ENCODE measurements around the gene MAP4K1.

The MAP4K1 gene

DNA sequence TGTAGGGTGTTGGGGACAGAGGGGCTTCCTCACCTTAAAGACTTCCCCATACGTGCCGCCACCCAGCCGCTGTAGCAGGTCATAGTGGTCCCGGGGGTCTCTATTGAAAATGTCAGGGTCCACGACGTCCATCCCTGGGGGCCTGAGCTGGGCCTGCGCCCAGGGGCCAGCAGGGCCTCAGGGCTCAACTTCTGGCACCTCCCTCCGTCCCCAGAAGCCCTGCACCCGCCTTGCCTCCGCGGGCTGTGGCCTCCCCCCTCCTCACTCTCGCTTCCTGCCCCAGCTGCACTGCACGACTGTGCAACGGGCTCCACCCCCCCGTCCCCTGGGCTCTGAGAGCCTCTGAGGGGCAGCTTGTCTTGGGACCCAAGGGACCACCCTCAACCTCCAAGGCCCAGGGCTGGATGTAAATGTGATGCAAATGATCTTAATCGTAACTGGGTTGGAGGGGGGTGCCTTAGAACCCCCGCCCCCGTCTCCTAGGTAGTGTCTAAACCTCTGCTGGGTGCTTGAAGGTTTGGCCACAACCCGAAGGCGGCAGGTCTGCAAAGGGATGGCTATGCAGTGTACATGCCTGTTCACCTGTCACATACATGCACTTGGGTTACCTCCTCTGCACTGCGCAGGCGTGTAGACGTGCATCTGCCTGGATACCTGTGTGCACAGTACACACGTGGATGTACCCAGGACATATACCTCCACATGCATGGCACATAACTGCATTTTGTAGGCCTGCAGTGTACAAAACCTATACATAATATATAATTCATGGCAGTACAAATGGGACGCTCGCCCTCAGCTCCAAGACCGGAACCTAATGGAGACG, at the start of gene MAP4K1:
MAP4K1 (minus strand) TSS at position 190 of the 826 bp plus-strand sequence; CDS start at position 132, 58 bp downstream.
- H3K36me3 Mint-ChIP-seq = peaks cover 46 to 58% of the 10 kb centered on the region in 2 donors
- peak within 1 kb of the TSS; percentile 97 to 100 for H3K4me3 Mint-ChIP-seq
- no peaks in the 10 kb centered on the region for H3K27me3 Mint-ChIP-seq
- ATAC-seq (replicated peaks) (peak; percentile 83 to 87), DNase-seq (peak; percentile 91)
- H3K27ac Mint-ChIP-seq = peak within 1 kb of the TSS; percentile 99
- peaks cover 34 to 77% of the 10 kb centered on the region in 2 donors for H3K4me1 Mint-ChIP-seq
- H3K9me3 Mint-ChIP-seq = no peaks in the 10 kb centered on the region

DNA sequence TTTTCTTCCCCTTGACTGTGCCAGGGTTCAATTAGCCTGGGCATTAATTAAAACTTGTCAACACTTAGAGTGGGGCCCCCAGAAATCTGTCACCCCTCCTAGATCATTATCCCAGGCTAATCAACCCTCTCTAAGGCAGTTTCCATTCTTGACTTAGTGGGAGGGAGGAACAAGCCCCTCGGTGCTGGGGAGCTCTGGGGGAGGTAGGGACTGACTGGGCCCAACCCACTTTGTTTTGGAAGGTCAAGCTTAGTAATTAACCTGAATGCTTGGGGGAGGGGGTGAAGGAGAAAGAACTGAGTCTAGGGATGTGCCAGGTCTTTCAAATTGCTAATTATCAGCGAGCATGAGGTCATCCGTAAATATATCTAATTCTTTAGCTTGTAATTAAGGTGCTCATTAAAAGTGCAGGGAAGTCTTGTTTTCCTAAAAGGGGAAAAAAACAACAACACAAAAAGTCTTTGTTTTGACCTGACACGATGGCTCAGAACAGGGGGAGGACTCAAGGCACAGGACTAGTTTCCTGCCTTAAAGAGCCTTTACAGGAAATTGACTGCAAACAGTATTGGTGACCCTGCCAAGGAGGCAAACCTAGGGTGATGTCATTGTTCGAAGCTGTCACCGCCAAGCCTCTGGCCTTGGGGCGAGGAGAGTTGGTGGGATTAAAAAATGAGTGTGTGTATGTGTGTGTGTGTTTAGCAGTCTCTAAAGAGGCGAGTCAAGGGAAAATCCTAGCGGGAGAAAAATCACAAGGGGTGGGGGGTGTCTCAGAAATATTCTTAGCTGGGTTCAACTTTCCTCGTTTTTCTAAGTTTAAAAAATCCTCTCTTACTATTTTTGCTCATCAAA, 49.1 kb upstream of the MAP4K1 start:
- H3K4me1 Mint-ChIP-seq = peaks cover 55 to 88% of the 10 kb centered on the region in 2 donors
- no peak for DNase-seq
- ATAC-seq (replicated peaks) = peak; percentile 64 to 72
- H3K36me3 Mint-ChIP-seq = peaks cover 22 to 43% of the 10 kb centered on the region in 2 donors
- no peaks in the 10 kb centered on the region for H3K9me3 Mint-ChIP-seq
- peak overlapping the region; percentile 92 for H3K27ac Mint-ChIP-seq
- peak overlapping the region; percentile 65 to 78 for H3K4me3 Mint-ChIP-seq
- H3K27me3 Mint-ChIP-seq = no peaks in the 10 kb centered on the region

DNA sequence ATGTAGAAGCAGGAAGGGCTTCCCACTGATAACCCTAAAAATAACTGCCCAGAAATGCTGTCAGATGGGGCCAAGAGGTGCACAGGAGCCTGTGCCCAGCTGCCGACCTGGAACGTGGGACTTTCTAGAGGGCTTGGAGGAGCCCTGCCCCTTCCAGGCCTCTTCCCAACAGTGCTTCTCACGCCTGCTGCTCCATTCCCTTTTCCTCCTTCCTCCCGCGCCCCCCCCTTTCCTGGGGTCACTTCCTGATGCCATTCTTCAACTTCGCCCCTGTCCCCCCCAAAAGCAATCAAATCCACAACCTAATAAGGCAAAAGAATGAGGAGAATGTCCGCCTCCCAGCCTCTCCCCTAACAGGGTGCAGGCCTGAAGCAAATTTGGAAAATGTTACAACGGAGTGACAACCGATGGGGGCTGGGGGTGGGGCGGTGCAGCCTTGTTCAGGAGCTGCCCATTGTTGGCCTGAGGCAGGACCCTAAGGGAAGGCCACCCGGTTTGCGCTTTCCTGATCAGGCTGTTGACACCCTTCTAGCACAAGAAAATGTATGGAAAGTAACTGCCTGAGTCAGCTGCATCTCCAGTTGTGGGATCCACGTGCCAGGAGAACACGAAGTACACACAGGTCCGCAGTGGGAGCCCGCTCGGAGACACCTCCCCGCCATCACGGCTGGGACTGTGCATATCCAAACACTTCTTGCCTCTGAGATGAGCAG, 48.4 kb upstream of the MAP4K1 start:
- DNase-seq = no peak
- ATAC-seq (replicated peaks) = no peak
- Mint-ChIP-seq H3K9me3 (no peaks in the 10 kb centered on the region), H3K27ac (peak overlapping the region; percentile 66), H3K27me3 (no peaks in the 10 kb centered on the region), H3K36me3 (peaks cover 22 to 44% of the 10 kb centered on the region in 2 donors), H3K4me3 (no peak overlapping the region), H3K4me1 (peaks cover 56 to 92% of the 10 kb centered on the region in 2 donors)

DNA sequence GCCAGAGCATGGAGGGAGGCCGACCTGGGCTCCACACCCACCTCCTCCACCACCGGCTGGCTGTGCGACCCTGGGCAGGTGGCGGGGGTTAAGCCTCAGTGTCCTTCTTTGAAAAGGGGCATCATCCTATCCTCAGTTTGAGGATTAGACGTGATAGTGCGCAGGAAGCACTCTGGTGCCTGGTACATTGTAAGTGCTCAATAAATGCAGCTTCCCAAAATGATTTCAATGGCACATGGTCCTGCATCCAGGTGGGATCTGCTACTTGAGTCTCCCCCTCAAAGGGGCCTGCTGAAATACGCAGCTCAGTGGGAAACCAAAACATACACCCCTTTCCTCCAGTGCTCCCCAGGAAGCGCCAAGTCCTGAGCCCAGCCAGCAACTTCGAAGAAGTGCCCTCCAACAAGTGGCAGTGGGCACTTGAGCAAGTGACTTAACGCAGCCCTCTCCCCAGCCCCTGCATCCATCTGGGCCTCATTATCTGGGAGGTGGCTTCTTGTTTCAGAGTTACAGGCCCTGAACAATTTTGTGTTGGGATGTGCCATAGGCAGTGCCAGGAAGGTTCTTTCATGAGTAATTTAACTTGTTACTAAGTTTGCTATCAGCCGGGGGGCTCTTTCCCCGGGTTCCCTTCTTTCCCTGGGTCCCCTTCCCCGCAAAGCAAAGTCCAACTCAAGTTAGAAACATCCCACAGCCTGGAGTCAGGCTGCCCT, 47.6 kb upstream of the MAP4K1 start:
- Mint-ChIP-seq H3K27me3 (no peaks in the 10 kb centered on the region), H3K27ac (peak overlapping the region; percentile 14), H3K4me1 (peaks cover 56 to 92% of the 10 kb centered on the region in 2 donors), H3K9me3 (no peaks in the 10 kb centered on the region), H3K4me3 (no peak overlapping the region), H3K36me3 (peaks cover 22 to 51% of the 10 kb centered on the region in 2 donors)
- ATAC-seq (replicated peaks) (no peak), DNase-seq (no peak)

DNA sequence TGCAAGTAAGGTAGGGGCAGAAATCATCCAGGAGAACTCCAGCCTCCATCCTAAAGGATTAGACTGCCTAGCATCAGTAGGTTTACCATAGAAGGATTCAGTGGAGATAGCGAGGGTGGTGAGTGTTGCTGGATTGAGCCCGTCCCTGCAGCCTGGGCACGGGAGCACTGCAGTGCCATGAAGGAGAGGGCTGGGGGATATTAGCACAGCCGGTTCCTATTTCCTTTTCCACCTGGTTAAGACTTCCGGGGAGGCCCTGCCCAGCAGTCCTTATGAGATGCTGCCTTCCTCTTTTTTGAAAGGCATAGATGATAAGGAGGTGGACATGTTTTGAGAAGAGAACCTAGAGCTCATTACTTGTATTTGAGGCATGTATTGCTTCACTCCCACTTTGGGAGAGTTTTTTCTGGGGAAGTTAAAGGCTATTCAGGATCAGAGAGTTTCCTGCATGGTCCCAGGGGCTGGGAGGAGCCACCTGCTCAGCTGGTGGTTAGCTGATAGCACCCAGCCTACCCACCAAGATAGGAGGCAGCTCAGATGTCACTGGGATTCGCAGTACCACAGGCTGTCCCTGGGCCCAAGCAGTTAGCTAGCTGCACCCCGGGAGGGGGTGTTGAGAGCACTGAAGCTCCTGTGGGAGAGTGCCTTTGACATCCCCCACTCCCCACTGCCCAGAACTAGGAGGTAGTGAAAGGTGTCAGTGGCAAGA, 46.9 kb upstream of the MAP4K1 start:
- Mint-ChIP-seq H3K27me3 (no peaks in the 10 kb centered on the region), H3K36me3 (peaks cover 19 to 44% of the 10 kb centered on the region in 2 donors), H3K4me3 (peak overlapping the region; percentile 39 to 40), H3K9me3 (no peaks in the 10 kb centered on the region), H3K4me1 (peaks cover 49 to 85% of the 10 kb centered on the region in 2 donors), H3K27ac (peak overlapping the region; percentile 67)
- ATAC-seq (replicated peaks) = peak; percentile 53 to 56
- no peak for DNase-seq

DNA sequence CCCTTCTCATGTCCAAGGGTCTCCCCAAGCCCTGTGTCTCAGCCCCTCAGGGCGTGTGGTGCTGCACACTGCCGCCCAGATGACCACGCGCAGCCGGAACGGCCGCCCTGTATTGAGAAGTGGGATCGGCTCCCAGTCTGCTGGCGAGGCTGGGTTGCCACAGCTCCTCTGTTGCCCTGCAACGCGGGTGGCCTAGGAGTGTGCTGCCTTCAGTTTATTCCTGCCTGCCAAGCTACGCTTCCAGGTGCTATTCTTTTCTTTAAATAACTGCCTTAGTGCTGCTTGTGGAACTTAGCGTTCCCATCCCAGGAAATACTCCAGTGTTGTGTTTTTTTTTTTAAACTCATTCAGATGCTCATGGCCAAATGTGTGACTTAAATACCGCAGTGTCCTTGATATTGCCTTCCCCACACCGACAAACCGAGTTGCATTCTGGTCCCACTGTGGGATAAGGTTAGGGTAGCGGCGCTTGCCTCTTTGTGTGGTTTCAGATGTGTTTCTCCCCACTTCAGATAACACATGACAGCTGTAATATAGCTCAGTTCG, 46.3 kb upstream of the MAP4K1 start:
- Mint-ChIP-seq H3K4me1 (peaks cover 42 to 79% of the 10 kb centered on the region in 2 donors), H3K9me3 (no peaks in the 10 kb centered on the region), H3K4me3 (peak overlapping the region in 1 of 2 donors; percentile 39), H3K27me3 (no peaks in the 10 kb centered on the region), H3K27ac (peak overlapping the region; percentile 67), H3K36me3 (peaks cover 15 to 38% of the 10 kb centered on the region in 2 donors)
- DNase-seq (no peak), ATAC-seq (replicated peaks) (peak in 1 of 2 donors; percentile 10)

DNA sequence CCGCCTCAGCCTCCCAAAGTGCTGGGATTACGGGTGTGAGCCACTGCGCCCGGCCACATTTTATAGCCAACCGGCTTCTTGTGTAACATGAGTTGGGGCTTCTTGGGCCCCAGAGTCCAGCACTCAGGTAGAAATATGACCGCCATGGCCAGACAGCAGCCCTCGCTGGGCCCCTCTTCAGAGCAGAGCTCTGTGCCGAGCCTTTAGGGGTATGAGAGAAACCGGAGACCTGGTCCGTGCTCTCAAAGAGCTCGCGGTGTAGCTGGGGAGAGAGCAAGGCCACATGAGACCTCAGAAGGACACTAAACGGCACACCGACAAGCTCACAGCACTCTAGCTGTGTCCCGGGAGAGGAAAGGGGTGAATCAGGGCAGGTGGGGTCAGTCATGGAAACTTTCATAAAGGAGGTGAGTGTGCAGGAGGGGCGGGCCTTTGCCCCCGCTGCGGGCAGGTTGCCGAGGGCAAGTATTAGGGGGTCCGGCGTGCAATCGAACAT, 45.5 kb upstream of the MAP4K1 start:
- peaks cover 9 to 30% of the 10 kb centered on the region in 2 donors for H3K36me3 Mint-ChIP-seq
- no peaks in the 10 kb centered on the region for H3K9me3 Mint-ChIP-seq
- H3K4me3 Mint-ChIP-seq = no peak overlapping the region
- H3K27me3 Mint-ChIP-seq = no peaks in the 10 kb centered on the region
- H3K4me1 Mint-ChIP-seq = peaks cover 39 to 74% of the 10 kb centered on the region in 2 donors
- ATAC-seq (replicated peaks) (no peak), DNase-seq (no peak)
- H3K27ac Mint-ChIP-seq = no peak overlapping the region

DNA sequence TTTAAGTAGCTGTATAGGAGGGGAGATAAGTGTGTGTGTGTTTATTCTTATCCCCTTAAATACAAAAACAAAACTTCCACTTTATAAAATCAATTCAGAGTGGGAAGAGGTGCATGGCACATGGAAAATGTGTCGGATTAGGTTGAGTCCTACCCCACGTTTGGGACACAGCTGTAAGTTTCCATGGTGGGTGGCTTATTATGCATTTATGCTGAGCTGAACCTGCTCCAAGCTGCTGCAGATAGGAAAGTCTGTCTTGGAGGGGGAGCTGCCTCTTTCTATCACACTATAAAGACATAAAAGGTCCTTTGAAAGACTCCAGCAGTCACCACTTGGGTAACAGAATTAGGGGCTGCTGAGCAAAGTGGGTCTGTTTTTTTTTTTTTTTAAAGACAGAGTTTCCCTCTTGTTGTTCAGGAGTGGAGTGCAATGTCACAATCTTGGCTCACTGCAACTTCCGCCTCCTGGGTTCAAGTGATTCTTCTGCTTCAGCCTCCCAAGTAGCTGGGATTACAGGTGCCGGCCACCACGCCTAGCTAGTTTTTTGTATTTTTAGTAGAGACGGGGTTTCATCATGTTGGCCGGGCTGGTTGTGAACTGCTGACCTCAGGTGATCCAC, 44.9 kb upstream of the MAP4K1 start:
- DNase-seq (no peak), ATAC-seq (replicated peaks) (no peak)
- no peak overlapping the region for H3K27ac Mint-ChIP-seq
- peaks cover 6 to 27% of the 10 kb centered on the region in 2 donors for H3K36me3 Mint-ChIP-seq
- H3K4me3 Mint-ChIP-seq = no peak overlapping the region
- H3K9me3 Mint-ChIP-seq = no peaks in the 10 kb centered on the region
- H3K4me1 Mint-ChIP-seq = peaks cover 35 to 74% of the 10 kb centered on the region in 2 donors
- no peaks in the 10 kb centered on the region for H3K27me3 Mint-ChIP-seq

DNA sequence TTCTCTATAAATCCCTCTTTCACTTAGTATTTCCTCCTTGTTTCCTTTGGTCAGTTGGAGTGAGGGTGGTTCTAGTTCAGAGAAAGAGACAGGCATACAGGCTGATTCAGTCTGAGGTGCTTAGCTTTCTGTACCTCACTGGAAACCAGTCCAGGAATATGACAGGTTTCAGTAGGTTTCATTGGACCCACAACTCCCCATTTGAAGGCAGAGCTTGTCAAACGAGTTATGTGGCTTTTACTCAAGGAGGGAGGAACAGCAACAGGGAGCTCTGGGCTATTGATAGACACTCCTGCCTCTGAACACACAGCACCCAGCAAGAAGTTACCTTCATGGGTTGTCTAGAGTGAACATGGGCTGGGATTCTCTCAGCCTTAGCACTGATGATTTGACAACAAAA, 44.2 kb upstream of the MAP4K1 start:
- Mint-ChIP-seq H3K9me3 (no peaks in the 10 kb centered on the region), H3K4me1 (peaks cover 34 to 74% of the 10 kb centered on the region in 2 donors), H3K36me3 (peaks cover 5 to 27% of the 10 kb centered on the region in 2 donors), H3K27ac (peak overlapping the region; percentile 10), H3K27me3 (no peaks in the 10 kb centered on the region), H3K4me3 (no peak overlapping the region)
- no peak for ATAC-seq (replicated peaks)
- DNase-seq = no peak

DNA sequence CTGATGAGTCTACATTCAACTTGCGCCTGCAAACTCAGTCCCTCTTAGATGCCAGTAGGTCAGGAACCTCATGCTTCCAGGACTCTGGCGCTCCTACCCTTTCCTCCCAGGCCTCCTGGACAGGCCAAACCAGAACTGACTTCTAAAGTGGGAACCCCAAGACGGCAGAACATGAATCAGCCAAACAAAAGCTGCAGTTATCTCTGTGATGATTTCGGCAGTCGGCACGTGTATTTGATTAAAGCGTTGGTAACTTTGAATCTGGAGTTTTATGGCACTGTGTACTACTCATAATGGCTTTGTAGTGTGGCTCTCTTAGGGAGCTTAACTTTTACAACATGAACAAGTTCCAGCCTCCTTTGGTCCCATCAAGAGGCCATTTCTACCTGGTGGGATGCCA, 43.4 kb upstream of the MAP4K1 start:
- DNase-seq (no peak), ATAC-seq (replicated peaks) (no peak)
- H3K4me1 Mint-ChIP-seq = peaks cover 32 to 74% of the 10 kb centered on the region in 2 donors
- H3K27me3 Mint-ChIP-seq = no peaks in the 10 kb centered on the region
- no peak overlapping the region for H3K4me3 Mint-ChIP-seq
- H3K27ac Mint-ChIP-seq = no peak overlapping the region
- H3K36me3 Mint-ChIP-seq = peaks cover 11 to 31% of the 10 kb centered on the region in 2 donors
- H3K9me3 Mint-ChIP-seq = no peaks in the 10 kb centered on the region

DNA sequence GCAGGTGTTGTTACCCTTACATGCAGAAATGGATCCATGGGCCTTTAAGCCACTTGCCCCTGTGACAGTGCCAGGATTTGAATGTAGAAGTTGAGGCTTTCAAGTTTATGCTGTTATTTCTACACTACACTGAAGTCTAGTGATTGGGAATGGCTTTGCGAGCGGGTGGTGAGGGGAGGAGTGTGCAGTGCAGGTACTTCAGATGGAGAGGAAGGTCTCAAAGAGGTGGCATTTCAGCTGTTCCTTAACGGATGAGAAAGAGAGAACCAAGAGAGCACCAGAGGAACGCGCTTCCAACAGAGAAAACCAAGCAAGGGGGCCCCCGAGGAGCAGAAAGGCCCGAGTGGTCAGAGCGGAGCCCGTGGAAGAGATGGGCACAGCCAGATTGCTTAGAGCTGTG, 43.0 kb upstream of the MAP4K1 start:
- Mint-ChIP-seq H3K4me1 (peaks cover 32 to 74% of the 10 kb centered on the region in 2 donors), H3K27me3 (no peaks in the 10 kb centered on the region), H3K4me3 (no peak overlapping the region), H3K9me3 (no peaks in the 10 kb centered on the region), H3K36me3 (peaks cover 14 to 32% of the 10 kb centered on the region in 2 donors), H3K27ac (no peak overlapping the region)
- ATAC-seq (replicated peaks) (no peak), DNase-seq (no peak)

DNA sequence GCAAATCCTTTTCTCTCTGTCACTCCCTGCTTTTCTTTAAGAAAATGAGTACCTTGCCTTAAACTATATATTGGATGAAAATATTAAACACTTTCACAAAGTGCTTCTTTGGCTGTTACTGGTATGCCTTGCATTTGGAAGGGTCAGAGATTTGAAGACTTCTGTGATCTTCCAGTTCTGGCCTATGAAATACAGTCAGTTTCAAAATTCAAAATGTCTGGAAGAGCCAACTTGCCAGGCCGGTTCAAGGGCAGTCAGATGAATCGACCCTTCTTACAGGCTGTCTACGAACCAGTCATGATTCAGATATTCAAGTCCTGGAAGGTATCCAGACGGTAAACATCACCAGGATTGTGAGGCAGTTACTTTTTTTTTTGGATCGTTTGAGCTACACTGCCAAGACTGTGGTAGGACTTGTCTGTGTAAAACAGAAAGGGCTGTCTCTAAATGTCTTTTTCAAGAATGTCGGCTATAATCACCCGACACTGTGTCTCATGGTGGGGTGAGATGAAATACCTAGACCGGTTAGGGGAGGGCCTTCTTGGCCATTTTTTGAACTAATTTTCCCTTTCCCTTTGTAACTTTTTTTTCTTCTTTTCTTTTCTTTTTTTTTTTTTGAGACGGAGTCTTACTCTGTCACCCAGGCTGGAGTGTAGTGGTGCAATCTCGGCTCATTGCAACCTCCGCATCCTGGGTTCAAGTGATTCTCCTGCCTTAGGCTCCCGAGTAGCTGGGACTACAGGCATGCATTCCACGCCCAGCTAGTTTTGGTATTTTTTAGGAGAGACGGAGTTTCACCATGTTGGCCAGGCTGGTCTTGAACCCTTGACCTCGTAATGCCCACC, 40.9 kb upstream of the MAP4K1 start:
- Mint-ChIP-seq H3K9me3 (no peaks in the 10 kb centered on the region), H3K27me3 (no peaks in the 10 kb centered on the region), H3K36me3 (peaks cover 17 to 32% of the 10 kb centered on the region in 2 donors), H3K27ac (no peak overlapping the region), H3K4me1 (peaks cover 29 to 69% of the 10 kb centered on the region in 2 donors), H3K4me3 (no peak overlapping the region)
- ATAC-seq (replicated peaks) = no peak
- no peak for DNase-seq
